ENCODE data around the gene PRPF6.
"Not testable (repeated sequence)": the region's sequence is repeated elsewhere in the genome, so short reads cannot be mapped to it uniquely, and the experiment has no call there.

The PRPF6 gene

GRCh38 chr20:64011366-64011779, 30.4 kb downstream of the PRPF6 start:
- H3K4me3 ChIP-seq (ENCODE audit: low read depth, low read length): no peak overlapping the region
- TF ChIP-seq CTCF (IDR thresholded peaks at IDR 0.05; ENCODE audit: borderline replicate concordance, insufficient read depth, low read depth, low read length): no peak

DNA sequence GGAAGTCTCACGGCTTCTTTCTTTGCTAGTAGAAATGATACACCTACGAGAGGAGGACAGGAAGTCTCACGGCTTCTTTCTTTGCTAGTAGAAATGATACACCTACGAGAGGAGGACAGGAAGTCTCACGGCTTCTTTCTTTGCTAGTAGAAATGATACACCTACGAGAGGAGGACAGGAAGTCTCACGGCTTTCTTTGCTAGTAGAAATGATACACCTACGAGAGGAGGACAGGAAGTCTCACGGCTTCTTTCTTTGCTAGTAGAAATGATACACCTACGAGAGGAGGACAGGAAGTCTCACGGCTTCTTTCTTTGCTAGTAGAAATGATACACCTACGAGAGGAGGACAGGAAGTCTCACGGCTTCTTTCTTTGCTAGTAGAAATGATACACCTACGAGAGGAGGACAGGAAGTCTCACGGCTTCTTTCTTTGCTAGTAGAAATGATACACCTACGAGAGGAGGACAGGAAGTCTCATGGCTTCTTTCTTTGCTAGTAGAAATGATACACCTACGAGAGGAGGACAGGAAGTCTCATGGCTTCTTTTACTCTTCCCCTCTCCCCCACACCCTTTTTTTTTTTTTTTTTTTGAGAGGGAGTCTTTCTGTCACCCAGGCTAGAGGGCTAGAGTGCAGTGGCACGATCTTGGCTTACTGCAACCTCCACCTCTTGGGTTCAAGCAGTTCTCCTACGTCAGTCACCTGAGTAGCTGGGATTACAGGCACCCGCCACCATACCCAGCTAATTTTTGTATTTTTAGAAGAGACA, 31.6 kb downstream of the PRPF6 start:
- H3K4me3 ChIP-seq (ENCODE audit: low read depth, low read length): not testable (repeated sequence)

DNA sequence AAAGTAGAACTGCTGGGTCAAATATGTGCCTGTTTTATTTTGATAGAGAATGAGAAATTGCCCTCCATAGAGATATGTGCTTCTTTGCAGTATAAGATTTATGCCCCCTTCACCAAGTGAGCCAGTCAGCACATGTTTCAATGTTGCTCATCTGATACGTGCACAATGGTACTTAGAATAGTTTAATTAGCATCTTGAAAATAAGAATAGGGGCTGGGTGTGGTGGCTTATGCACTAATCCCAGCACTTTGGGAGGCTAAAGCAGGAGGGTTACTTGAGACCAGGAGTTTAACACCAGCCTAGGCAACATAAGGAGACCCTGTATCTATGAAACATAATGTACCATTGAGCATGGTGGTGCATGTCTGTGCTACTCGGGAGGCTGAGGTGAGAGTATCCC, 34.7 kb downstream of the PRPF6 start:
- no peak for TF ChIP-seq CTCF (IDR thresholded peaks at IDR 0.05; ENCODE audit: borderline replicate concordance, insufficient read depth, low read depth, low read length)
- H3K4me3 ChIP-seq (ENCODE audit: low read depth, low read length): no peak overlapping the region

GRCh38 chr20:64021124-64021975, 40.4 kb downstream of the PRPF6 start:
- H3K4me3 ChIP-seq (ENCODE audit: low read depth, low read length): no peak overlapping the region
- TF ChIP-seq CTCF (IDR thresholded peaks at IDR 0.05; ENCODE audit: borderline replicate concordance, insufficient read depth, low read depth, low read length): no peak

DNA sequence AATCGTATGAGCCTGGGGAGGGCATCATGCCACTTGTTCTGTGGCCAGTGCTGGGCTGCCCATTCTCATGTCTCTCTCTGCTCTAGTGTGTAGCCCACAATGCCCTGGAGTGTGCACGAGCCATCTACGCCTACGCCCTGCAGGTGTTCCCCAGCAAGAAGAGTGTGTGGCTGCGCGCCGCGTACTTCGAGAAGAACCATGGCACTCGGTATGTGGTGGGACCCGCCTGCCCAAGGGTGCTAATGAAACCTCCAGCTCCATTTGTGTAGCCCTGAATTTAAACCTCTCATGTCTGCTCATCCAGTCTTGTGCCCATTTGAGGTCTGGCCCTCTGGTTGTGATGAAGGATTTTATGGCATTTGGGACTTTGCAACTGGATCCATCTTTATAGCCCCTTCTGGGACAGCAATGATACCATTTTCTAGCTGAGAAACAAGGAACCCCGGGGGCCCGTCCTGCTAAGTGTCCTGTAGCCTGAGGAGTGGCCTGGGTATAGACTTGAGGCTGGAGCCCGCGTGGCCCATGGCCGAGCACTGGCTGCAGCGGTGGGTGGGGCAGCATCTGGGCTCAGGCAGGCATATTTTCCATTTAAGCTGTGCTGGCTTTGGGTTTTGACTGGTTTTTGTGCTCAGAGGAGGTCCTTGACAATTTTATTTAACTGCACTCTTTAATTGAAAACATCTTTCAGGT, 41.9 kb downstream of the PRPF6 start:
- H3K4me3 ChIP-seq (ENCODE audit: low read depth, low read length): no peak overlapping the region
- no peak for TF ChIP-seq CTCF (IDR thresholded peaks at IDR 0.05; ENCODE audit: borderline replicate concordance, insufficient read depth, low read depth, low read length)

DNA sequence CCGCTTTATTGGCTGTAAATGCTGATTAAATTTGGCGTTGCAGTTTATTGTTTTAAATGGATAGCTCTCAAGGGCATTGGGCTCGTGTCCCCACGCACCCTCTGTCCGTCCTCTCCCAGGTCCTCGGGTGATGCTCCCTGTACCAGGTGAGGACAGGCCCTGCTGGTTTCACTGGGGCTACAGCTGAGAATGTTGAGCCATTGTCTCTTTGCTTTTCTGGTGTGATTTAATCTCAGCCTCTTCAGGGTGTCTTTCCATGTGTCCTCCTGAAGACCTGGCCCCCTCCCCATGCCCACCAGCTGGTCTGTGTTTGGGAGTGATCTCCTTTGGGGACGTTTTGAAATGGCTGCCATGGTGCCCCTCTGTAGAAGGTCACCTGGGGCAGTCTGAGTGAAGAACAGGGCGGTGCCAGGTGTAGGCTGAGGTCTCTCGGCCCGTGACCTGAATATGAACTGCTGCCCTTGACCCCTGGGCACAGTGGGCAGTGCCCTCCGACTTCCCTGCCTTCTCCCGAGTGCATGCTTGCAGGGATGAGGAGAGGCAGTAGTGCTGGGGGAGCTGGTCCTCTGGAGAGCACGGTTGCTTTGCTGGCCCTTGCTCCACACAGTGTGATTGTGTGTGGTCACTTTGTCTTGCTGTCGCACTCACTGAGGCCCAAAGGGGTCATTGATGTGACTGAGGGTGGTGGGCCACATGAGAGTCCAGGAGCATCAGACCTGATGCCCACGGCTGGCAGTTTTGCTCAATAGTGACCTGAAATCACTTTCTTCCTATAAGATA, 42.6 kb downstream of the PRPF6 start:
- no peak overlapping the region for H3K4me3 ChIP-seq (ENCODE audit: low read depth, low read length)
- TF ChIP-seq CTCF (IDR thresholded peaks at IDR 0.05; ENCODE audit: borderline replicate concordance, insufficient read depth, low read depth, low read length): no peak
